AG04450 (cell line): ENCODE results near the gene THRB. TPM values are rescaled to one million over a fixed set of nuclear protein-coding genes. Genes with fewer than 3 reads are reported as not detected.
"Not testable (repeated sequence)": the region's sequence is repeated elsewhere in the genome, so short reads cannot be mapped to it uniquely, and the experiment has no call there.

Experiments
- CTCF ChIA-PET: fragments of 300-600, 350-600 bp; formaldehyde crosslinking; extraction: SDS; loops from one replicate; lab custom pipeline; 2022; ENCODE audit warnings: antibody characterized with exemption, inconsistent platforms; lab: Charles Lee
- POLR2A ChIA-PET: fragments of 350-600 bp; formaldehyde crosslinking; extraction: SDS; loops from one replicate; lab custom pipeline; 2021; ENCODE audit warnings: antibody characterized with exemption, inconsistent platforms; lab: Yijun Ruan, JAX
- DNase-seq: peaks from one replicate; pipeline ENCODE4 v3.0.0-alpha.2; 2011; ENCODE audit warnings: low read depth, low spot score
- H3K27ac ChIP-seq: one replicate; pipeline ENCODE4 v1.5.1; 2012; ENCODE audit warnings: low read depth, low read length, control low read depth
- H3K27me3 ChIP-seq: one replicate; pipeline ENCODE4 v1.6.0; 2012; ENCODE audit warnings: low read length; ENCODE audit not compliant: control insufficient read depth, insufficient read depth
- H3K4me3 ChIP-seq: 2 replicates; pipeline ENCODE4 v1.5.1; 2011; ENCODE audit warnings: mild to moderate bottlenecking, low read depth, low read length, control low read depth
- H3K9me3 ChIP-seq: 2 replicates; pipeline ENCODE4 v1.5.1; 2012; ENCODE audit warnings: low read length; ENCODE audit not compliant: control insufficient read depth, insufficient read depth
- polyA plus RNA-seq: library from polyadenylated mRNA; depleted of rRNA; stranded (reverse); fragments of >200 nt; gene quantifications from 2 replicates; pipeline ENCODE4 v1.2.3, GENCODE V29; 2011
- TF ChIP-seq, protein P1 (sequence below): IDR thresholded peaks from 2 replicates; pipeline ENCODE4 v1.5.1; 2011; ENCODE audit warnings: low read depth, low read length, control low read depth, inconsistent platforms

THRB gene
- polyA plus RNA-seq, 1 experiment: 0.02 TPM

DNA sequence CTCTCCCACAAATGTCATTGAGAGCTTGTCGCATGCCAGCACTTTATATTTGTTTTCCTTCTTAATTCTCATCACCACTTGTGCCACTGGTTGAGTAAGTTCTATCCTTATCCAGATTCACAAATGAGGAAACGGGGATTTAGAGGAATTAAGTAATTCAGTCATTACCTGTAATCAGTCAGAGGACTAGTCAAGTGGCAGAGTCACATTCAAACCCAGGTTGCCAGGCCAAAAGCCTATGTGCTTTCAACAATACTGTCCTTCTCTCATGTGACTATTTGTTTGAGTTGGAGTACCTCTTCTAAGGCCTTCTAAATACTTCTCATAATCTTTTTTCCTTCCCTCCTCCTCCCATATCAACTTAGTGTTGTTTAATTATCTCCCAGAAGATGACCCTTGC lies 76.9 kb downstream of the THRB start:
- H3K4me3 ChIP-seq: no peak overlapping the region
- ChIA-PET CTCF (no interaction called here), POLR2A (no interaction called here)
- TF ChIP-seq, protein P1, sequence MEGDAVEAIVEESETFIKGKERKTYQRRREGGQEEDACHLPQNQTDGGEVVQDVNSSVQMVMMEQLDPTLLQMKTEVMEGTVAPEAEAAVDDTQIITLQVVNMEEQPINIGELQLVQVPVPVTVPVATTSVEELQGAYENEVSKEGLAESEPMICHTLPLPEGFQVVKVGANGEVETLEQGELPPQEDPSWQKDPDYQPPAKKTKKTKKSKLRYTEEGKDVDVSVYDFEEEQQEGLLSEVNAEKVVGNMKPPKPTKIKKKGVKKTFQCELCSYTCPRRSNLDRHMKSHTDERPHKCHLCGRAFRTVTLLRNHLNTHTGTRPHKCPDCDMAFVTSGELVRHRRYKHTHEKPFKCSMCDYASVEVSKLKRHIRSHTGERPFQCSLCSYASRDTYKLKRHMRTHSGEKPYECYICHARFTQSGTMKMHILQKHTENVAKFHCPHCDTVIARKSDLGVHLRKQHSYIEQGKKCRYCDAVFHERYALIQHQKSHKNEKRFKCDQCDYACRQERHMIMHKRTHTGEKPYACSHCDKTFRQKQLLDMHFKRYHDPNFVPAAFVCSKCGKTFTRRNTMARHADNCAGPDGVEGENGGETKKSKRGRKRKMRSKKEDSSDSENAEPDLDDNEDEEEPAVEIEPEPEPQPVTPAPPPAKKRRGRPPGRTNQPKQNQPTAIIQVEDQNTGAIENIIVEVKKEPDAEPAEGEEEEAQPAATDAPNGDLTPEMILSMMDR: no peak
- H3K27ac ChIP-seq: no peak overlapping the region
- no peaks in the 10 kb centered on the region for H3K9me3 ChIP-seq
- no peaks in the 10 kb centered on the region for H3K27me3 ChIP-seq
- DNase-seq: no peak

DNA sequence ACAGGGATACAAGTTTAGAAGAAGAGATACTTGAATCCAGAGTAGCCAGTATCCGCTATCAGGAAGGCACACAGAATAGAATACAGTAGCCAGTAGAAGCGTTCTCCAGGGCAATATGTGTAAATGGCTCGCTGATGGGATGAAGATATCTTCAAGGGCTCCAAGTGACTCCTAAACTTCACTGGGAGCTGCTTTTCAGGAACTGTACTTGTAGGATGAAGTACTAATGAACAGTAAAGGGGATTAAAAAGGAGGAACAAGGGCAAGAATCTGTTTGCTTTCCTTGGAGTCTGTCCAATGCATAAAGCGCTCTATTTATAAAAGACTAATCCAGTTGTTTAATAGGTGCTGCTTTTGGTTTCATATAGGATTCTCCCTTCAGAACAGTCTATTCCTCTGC lies 78.4 kb downstream of the THRB start:
- CTCF ChIA-PET: no interaction called here
- TF ChIP-seq, protein P1: no peak
- DNase-seq: no peak
- Histone ChIP-seq H3K4me3 (no peak overlapping the region), H3K27me3 (no peaks in the 10 kb centered on the region), H3K27ac (no peak overlapping the region), H3K9me3 (no peaks in the 10 kb centered on the region)
- POLR2A ChIA-PET: no interaction called here

DNA sequence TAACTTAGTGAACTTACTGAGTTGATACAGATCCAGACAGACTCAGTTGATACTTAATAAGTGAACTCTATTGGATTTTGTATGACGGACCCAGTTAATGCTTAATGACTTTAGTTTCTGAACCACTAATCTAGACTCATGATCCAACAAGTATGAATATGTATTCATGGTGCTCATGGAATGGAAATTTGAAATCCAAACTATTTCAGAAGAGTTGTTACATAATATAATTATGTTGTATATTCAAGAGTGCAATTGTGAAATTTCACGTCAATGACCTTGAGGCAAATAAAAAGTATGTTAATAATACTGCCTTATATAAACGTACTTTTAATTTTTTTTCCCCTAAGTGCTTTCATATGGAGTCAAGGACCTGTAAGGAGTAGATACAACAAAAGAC lies 78.8 kb downstream of the THRB start:
- Histone ChIP-seq H3K27ac (no peak overlapping the region), H3K4me3 (no peak overlapping the region), H3K27me3 (no peaks in the 10 kb centered on the region), H3K9me3 (no peaks in the 10 kb centered on the region)
- DNase-seq: no peak
- ChIA-PET CTCF (no interaction called here), POLR2A (no interaction called here)
- TF ChIP-seq, protein P1: no peak

DNA sequence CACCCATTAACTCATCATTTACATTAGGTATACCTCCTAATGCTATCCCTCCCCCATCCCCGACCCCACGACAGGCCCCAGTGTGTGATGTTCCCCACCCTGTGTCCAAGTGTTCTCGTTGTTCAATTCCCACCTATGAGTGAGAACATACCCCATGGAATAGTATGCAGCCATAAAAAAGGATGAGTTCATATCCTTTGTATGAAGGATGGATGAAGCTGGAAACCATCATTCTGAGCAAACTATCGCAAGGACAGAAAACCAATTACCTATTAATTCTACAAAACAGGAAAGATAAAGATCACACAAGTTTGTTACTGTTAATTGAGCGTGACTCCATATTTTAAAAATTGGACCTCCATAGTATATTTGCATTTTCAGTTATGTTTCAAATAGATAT lies 81.0 kb downstream of the THRB start:
- H3K27me3 ChIP-seq, CTCF ChIA-PET, H3K27ac ChIP-seq, DNase-seq, H3K9me3 ChIP-seq, POLR2A ChIA-PET, H3K4me3 ChIP-seq: not testable (repeated sequence)

DNA sequence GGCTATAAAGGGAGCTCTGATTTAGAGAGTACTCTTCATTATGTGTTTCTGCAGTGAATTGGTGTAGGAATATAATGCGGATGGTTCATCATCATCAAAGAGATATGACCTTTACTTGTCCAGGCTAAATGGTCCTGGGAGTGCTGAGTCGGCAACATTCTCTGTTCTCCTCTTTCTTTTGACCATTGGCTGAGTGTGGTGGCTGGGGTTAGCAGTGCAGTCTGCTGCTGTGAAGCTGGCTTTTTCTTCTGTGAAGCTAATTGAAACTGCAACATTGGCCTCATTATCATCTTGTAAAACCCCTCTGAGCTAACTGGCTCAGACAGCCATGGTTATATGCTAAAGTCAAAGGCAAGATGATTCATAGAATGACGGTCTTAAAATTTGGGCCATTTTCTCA lies 83.8 kb downstream of the THRB start:
- POLR2A ChIA-PET: no interaction called here
- Histone ChIP-seq H3K4me3 (no peak overlapping the region), H3K27me3 (no peaks in the 10 kb centered on the region), H3K9me3 (no peaks in the 10 kb centered on the region), H3K27ac (no peak overlapping the region)
- CTCF ChIA-PET: interaction anchor here (0.5 kb wide), 1 partner anchor 54 kb away, joined by 5 read pairs; no protein-coding TSS in a partner anchor
- TF ChIP-seq, protein P1: no peak
- DNase-seq: no peak
